ENCODE data around the gene ANKRD30A.

DNA sequence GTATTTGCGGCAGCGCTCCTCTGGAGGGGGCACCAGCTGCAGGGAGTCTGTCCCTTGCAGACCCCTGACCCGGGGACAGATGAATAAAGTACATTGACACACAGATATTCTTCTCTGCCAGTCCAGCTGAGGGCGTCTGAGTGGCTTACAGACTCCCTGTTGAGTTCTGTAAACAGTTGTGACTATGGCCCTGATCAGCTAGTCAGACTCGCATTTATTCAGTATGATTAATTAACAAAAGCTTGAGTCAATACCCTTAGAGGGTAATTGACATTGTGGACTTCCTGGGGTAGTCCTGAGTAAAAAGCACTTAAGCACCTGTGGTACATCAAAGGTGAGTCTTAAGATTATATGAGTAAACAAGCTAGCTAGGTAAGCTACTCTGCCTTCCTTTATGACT is 21.0 kb downstream of the ANKRD30A start:
- no peak for TF ChIP-seq POLR2AphosphoS5 (IDR thresholded peaks at IDR 0.05)
- TF ChIP-seq, protein P1, sequence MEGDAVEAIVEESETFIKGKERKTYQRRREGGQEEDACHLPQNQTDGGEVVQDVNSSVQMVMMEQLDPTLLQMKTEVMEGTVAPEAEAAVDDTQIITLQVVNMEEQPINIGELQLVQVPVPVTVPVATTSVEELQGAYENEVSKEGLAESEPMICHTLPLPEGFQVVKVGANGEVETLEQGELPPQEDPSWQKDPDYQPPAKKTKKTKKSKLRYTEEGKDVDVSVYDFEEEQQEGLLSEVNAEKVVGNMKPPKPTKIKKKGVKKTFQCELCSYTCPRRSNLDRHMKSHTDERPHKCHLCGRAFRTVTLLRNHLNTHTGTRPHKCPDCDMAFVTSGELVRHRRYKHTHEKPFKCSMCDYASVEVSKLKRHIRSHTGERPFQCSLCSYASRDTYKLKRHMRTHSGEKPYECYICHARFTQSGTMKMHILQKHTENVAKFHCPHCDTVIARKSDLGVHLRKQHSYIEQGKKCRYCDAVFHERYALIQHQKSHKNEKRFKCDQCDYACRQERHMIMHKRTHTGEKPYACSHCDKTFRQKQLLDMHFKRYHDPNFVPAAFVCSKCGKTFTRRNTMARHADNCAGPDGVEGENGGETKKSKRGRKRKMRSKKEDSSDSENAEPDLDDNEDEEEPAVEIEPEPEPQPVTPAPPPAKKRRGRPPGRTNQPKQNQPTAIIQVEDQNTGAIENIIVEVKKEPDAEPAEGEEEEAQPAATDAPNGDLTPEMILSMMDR (IDR thresholded peaks at IDR 0.05) = no peak
